SU-DHL-6 (cell line): ENCODE data around the gene RBM8A.

Experiments
- H2AFZ ChIP-seq: fragments of 200-600 bp; sonication (generic); 2 replicates; pipeline ENCODE4 v1.6.1; 2014; ENCODE audit warnings: low read depth, mild to moderate bottlenecking, moderate library complexity, mixed read lengths, antibody characterized with exemption, low read length; ENCODE audit not compliant: severe bottlenecking
- H3F3A ChIP-seq: fragments of 200-600 bp; shearing (Covaris generic); 2 replicates; pipeline ENCODE4 v1.6.0; 2016; ENCODE audit warnings: antibody characterized with exemption, mild to moderate bottlenecking; ENCODE audit not compliant: insufficient read depth
- H3K27ac ChIP-seq: fragments of 200-600 bp; sonication (generic); 2 replicates; pipeline ENCODE4 v1.5.1; 2016; ENCODE audit warnings: low read depth, mild to moderate bottlenecking, low read length, moderate library complexity, mixed read lengths
- H3K27me3 ChIP-seq: fragments of 200-600 bp; sonication (generic), shearing (Covaris generic); 2 replicates; pipeline ENCODE4 v1.6.0; 2014; ENCODE audit warnings: mild to moderate bottlenecking, low read length
- H3K36me3 ChIP-seq: fragments of 200-600 bp; sonication (generic); 2 replicates; pipeline ENCODE4 v1.6.1; 2014; ENCODE audit warnings: mild to moderate bottlenecking, low read length, mixed read lengths
- H3K4me2 ChIP-seq: fragments of 300-600, 200-600 bp; shearing (Covaris generic), sonication (generic); 2 replicates; pipeline ENCODE4 v1.6.0; 2014; ENCODE audit warnings: low read length, low read depth, mild to moderate bottlenecking; ENCODE audit not compliant: poor library complexity, severe bottlenecking
- H3K4me3 ChIP-seq: fragments of 200-600 bp; sonication (generic); 2 replicates; pipeline ENCODE4 v1.5.1; 2014; ENCODE audit warnings: antibody characterized with exemption, low read length, mild to moderate bottlenecking, mixed read lengths; ENCODE audit not compliant: insufficient read depth, poor library complexity, severe bottlenecking
- H3K79me2 ChIP-seq: fragments of 200-600 bp; sonication (generic); 2 replicates; pipeline ENCODE4 v1.6.1; 2014; ENCODE audit warnings: mild to moderate bottlenecking, low read length, moderate library complexity; ENCODE audit not compliant: insufficient read depth
- H3K9ac ChIP-seq: fragments of 200-600 bp; sonication (generic); 2 replicates; pipeline ENCODE4 v1.7.0; 2014; ENCODE audit warnings: mild to moderate bottlenecking, low read length
- H3K9me2 ChIP-seq: fragments of 200-600 bp; sonication (generic); replicated peaks from 2 replicates; pipeline ENCODE4 v1.6.1; 2014; ENCODE audit warnings: low read length; ENCODE audit not compliant: insufficient read depth
- H3K9me3 ChIP-seq: fragments of 200-600 bp; sonication (generic); 2 replicates; pipeline ENCODE4 v1.6.1; 2014; ENCODE audit warnings: low read length, mixed read lengths; ENCODE audit not compliant: insufficient read depth
- H4K20me1 ChIP-seq: fragments of 200-600 bp; sonication (generic); 2 replicates; pipeline ENCODE4 v1.6.1; 2014; ENCODE audit warnings: low read depth, mild to moderate bottlenecking, antibody characterized with exemption, low read length, moderate library complexity, mixed read lengths
- CTCF ChIP-seq: fragments of 200-600 bp; sonication (generic); IDR thresholded peaks from one replicate; pipeline ENCODE4 v1.5.1; 2017; ENCODE audit warnings: antibody characterized with exemption, mild to moderate bottlenecking, low read length, moderate library complexity; ENCODE audit not compliant: insufficient read depth, poor library complexity, severe bottlenecking
- EZH2phosphoT487 ChIP-seq: fragments of 200-600 bp; sonication (generic), shearing (Covaris generic); conservative IDR thresholded peaks from 2 replicates; pipeline ENCODE4 v1.6.1; 2018; ENCODE audit warnings: mild to moderate bottlenecking, antibody characterized with exemption, low read length, moderate library complexity, mixed read lengths

The RBM8A gene

DNA sequence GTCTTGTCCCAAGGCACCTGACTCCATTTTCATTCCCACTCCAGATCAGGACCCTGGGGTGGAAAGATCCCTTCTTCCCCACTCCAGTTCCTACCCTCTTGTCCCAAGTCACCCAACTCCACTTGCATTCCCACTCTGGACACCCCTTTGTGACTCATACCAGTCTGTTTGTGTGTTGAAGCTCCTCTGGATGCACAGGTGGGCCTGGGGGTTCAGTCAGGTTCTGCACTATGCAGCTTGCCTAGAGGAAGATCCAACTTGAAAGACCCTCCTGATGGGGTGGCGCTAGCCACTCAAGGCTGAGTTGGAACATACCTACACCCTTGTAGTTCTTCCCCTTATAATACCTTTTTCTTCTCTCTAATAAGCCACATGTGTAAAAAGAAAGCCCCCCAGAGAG lies 31.8 kb downstream of the RBM8A start:
- no peak overlapping the region for H3K4me3 ChIP-seq

GRCh38 chr1:145893306-145894055 lies 33.8 kb downstream of the RBM8A start:
- Histone ChIP-seq H3K27me3 (no peaks in the 10 kb centered on the region), H2AFZ (no peak overlapping the region), H3K36me3 (no peaks in the 10 kb centered on the region), H3K27ac (no peak overlapping the region), H3K9me3 (no peaks in the 10 kb centered on the region), H3K9ac (no peak overlapping the region), H3K9me2 (no peaks in the 10 kb centered on the region), H3K4me2 (no peak overlapping the region), H3F3A (no peaks in the 10 kb centered on the region), H3K4me3 (no peak overlapping the region), H3K79me2 (no peaks in the 10 kb centered on the region), H4K20me1 (no peaks in the 10 kb centered on the region)
- no peak for TF ChIP-seq CTCF

More for the DNA sequence above, 31.8 kb downstream of the RBM8A start:
- Histone ChIP-seq H3K9ac (no peak overlapping the region), H3K9me2 (no peaks in the 10 kb centered on the region), H3K9me3 (no peaks in the 10 kb centered on the region), H4K20me1 (no peaks in the 10 kb centered on the region), H3F3A (no peaks in the 10 kb centered on the region), H3K27ac (no peak overlapping the region), H2AFZ (no peak overlapping the region), H3K79me2 (no peaks in the 10 kb centered on the region), H3K27me3 (no peaks in the 10 kb centered on the region), H3K36me3 (no peaks in the 10 kb centered on the region), H3K4me2 (no peak overlapping the region)
- no peak for TF ChIP-seq CTCF
- TF ChIP-seq EZH2phosphoT487: no peak

DNA sequence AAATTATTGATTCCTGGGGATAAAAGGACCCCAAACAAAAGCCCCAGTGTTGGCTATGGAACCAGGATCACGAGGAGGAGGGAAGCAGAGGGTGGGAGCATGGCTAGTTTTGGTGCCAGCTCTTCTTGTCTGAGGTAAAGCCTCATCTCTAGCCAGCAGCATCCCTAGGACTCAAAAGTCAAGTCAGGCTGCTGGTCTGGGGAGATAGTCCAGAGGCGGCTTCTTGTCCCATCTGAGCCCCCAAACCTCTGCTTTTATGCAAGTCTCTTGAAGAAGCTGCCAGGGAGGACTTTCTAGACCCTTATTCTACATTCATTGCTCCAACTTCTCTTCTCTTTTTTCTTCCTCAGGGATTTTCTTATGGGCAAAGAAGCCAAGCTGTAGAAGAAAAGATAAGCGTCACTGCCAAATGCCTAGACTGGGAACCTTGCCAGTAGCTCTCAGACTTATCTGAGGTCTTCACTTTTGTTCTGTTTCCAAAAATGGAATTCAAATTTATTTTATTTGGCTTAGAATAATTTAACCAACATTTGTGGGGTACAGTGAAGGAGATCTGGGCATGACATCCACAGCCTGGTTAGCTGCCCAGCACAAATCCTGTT lies 34.7 kb downstream of the RBM8A start:
- no peaks in the 10 kb centered on the region for H3K27me3 ChIP-seq
- H3K27ac ChIP-seq: no peak overlapping the region
- no peak overlapping the region for H2AFZ ChIP-seq
- H3K79me2 ChIP-seq: no peaks in the 10 kb centered on the region
- H3K36me3 ChIP-seq: no peaks in the 10 kb centered on the region
- H3K9me3 ChIP-seq: no peaks in the 10 kb centered on the region
- no peaks in the 10 kb centered on the region for H3F3A ChIP-seq
- no peaks in the 10 kb centered on the region for H3K9me2 ChIP-seq
- TF ChIP-seq EZH2phosphoT487 (no peak), CTCF (no peak)
- no peak overlapping the region for H3K4me3 ChIP-seq
- no peak overlapping the region for H3K9ac ChIP-seq
- no peaks in the 10 kb centered on the region for H4K20me1 ChIP-seq
- no peak overlapping the region for H3K4me2 ChIP-seq
